ENCODE measurements around the gene MAML2.

The MAML2 gene

GRCh38 chr11:96259134-96259830, 83.7 kb downstream of the MAML2 start:
- no peak overlapping the region for H3K27ac ChIP-seq
- POLR2A ChIA-PET (ENCODE audit: low non-redundant PET): no interaction called here
- CTCF ChIA-PET: interaction anchor here (0.6 to 0.8 kb wide), 2 partner anchors 137 to 204 kb away, joined by 3 to 4 read pairs; no protein-coding TSS in a partner anchor
- DNase-seq (ENCODE audit: low spot score): peak; percentile 73
- TF ChIP-seq CTCF (conservative IDR thresholded peaks at IDR 0.05; ENCODE audit: low read depth): no peak

- H3K27ac ChIP-seq: no peak overlapping the region
- POLR2A ChIA-PET (ENCODE audit: low non-redundant PET): no interaction called here
- DNase-seq (ENCODE audit: low spot score): no peak
- TF ChIP-seq CTCF (conservative IDR thresholded peaks at IDR 0.05; ENCODE audit: low read depth): no peak
- CTCF ChIA-PET: interaction anchor here (0.6 to 0.8 kb wide), 2 partner anchors 136 to 203 kb away, joined by 3 to 4 read pairs; no protein-coding TSS in a partner anchor
Observed at GRCh38 chr11:96257972-96258934, 84.7 kb downstream of the MAML2 start.

- no peak for TF ChIP-seq CTCF (conservative IDR thresholded peaks at IDR 0.05; ENCODE audit: low read depth)
- POLR2A ChIA-PET (ENCODE audit: low non-redundant PET): no interaction called here
- no peak for DNase-seq (ENCODE audit: low spot score)
- CTCF ChIA-PET: no interaction called here
- H3K27ac ChIP-seq: no peak overlapping the region
Observed at GRCh38 chr11:96257036-96257435, 86.0 kb downstream of the MAML2 start.

GRCh38 chr11:96256215-96257011, 86.6 kb downstream of the MAML2 start:
- CTCF ChIA-PET: interaction anchor here (0.6 to 1.4 kb wide), 2 partner anchors 23 to 93 kb away, joined by 3 to 4 read pairs; no protein-coding TSS in a partner anchor
- no peak for TF ChIP-seq CTCF (conservative IDR thresholded peaks at IDR 0.05; ENCODE audit: low read depth)
- POLR2A ChIA-PET (ENCODE audit: low non-redundant PET): no interaction called here
- DNase-seq (ENCODE audit: low spot score): no peak
- no peak overlapping the region for H3K27ac ChIP-seq

GRCh38 chr11:96254854-96255253, 88.1 kb downstream of the MAML2 start:
- ChIA-PET POLR2A (ENCODE audit: low non-redundant PET) (no interaction called here), CTCF (interaction anchor here (1.4 kb wide), 1 partner anchor 25 kb away, joined by 3 read pairs; no protein-coding TSS in a partner anchor)
- no peak for DNase-seq (ENCODE audit: low spot score)
- H3K27ac ChIP-seq: no peak overlapping the region
- TF ChIP-seq CTCF (conservative IDR thresholded peaks at IDR 0.05; ENCODE audit: low read depth): no peak

GRCh38 chr11:96254087-96254486, 88.9 kb downstream of the MAML2 start:
- H3K27ac ChIP-seq: no peak overlapping the region
- ChIA-PET POLR2A (ENCODE audit: low non-redundant PET) (no interaction called here), CTCF (no interaction called here)
- no peak for DNase-seq (ENCODE audit: low spot score)
- no peak for TF ChIP-seq CTCF (conservative IDR thresholded peaks at IDR 0.05; ENCODE audit: low read depth)
